GM21529 (cell line): Measurements from ENCODE around the gene PBXIP1.

Experiments used
- ATAC-seq: cut with Tn5 transposase; IDR thresholded peaks from one replicate; pipeline ENCODE4 v1.9.1; 2021; ENCODE audit not compliant: unreplicated experiment

Gene PBXIP1, protein sequence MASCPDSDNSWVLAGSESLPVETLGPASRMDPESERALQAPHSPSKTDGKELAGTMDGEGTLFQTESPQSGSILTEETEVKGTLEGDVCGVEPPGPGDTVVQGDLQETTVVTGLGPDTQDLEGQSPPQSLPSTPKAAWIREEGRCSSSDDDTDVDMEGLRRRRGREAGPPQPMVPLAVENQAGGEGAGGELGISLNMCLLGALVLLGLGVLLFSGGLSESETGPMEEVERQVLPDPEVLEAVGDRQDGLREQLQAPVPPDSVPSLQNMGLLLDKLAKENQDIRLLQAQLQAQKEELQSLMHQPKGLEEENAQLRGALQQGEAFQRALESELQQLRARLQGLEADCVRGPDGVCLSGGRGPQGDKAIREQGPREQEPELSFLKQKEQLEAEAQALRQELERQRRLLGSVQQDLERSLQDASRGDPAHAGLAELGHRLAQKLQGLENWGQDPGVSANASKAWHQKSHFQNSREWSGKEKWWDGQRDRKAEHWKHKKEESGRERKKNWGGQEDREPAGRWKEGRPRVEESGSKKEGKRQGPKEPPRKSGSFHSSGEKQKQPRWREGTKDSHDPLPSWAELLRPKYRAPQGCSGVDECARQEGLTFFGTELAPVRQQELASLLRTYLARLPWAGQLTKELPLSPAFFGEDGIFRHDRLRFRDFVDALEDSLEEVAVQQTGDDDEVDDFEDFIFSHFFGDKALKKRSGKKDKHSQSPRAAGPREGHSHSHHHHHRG

DNA sequence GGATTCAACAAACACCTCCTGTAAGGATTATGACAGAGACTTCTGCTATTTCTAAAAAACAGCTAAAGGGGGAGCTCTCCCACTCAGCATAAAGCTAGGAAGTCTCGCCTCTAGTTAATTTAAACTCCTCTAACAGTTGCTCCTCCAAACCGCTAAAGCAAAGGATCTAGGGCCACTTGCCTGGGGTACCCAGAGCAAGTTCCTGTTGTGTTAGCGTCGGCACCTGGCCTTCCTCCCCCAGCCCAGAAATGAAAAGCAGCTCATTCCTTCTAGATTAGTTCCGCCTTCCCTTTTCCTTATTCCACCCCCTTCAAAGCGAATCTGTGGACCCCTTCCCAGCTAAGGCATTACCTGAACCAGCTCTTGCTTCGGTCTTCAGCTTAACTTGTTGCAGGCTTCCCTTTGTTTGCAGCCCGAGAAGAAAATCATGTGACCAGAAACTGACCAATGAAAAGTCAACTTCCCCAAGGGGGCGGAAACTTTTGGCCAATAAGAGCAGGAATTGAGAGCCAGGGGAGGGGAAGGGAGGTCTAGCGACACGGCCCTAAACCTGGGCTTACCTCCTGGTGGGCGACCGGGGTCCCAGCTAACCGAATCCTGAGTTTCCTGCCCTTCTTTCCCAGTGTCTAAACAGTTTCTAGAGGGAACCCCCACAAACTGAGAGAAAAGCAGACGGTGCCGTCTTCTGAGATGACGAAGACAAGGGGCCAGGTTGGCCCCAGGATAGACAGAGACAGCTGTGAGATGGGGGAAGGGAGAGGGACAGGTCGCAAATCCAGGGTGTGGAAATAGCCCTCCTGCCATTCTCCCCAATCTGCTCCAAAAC, at the start of gene PBXIP1:
Gene PBXIP1 (minus strand): TSS at position 382 of the 826 bp plus-strand sequence. CDS start 2,378 bp downstream, outside the sequence.
- peak; percentile 68 for ATAC-seq

DNA sequence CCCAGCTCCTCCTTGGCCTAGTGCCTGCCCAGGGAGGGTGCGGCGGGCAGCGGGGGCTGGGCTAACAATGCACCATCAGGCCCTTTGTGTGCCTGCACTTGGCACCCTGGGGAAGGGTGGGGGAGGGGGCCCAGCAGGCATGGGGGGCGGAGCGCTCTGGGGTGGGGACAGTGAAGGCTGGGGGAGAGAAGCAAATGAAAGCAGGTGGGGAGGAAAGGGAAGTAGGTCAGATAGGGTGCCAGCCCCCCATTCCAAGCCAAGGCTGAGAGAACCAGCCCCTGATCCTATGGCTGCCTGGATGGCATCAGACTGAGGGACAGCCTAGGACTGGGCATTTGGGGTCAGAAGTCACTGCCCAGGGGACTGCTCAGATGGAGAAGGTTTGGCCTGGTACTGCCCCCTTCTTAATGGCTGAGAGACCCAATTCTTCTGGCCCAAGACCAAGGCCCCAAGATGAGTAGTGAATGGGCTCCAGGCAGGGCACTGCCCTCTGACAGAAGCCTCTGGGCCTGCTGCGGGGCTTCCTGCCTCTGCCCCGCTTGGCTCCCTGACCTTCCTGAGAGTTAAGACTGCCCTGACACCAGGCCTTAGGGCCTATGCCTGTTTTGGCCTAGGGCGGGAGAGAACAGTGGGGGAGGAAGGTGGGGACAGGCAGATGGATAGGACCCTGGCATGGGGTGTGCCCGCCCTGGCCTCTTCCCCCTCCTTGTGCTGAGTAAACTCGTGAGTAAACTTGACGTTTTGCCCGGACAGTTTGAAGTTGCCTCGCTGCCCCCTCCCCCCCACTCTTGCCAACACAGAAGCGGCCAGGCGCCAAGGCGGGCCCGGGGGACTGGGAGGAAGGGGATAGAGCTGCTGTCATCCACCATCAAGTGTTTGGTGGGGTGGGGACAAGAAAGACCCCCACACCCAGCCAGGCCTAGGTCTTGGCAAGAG, 49.4 kb upstream of the PBXIP1 start:
- ATAC-seq: no peak

DNA sequence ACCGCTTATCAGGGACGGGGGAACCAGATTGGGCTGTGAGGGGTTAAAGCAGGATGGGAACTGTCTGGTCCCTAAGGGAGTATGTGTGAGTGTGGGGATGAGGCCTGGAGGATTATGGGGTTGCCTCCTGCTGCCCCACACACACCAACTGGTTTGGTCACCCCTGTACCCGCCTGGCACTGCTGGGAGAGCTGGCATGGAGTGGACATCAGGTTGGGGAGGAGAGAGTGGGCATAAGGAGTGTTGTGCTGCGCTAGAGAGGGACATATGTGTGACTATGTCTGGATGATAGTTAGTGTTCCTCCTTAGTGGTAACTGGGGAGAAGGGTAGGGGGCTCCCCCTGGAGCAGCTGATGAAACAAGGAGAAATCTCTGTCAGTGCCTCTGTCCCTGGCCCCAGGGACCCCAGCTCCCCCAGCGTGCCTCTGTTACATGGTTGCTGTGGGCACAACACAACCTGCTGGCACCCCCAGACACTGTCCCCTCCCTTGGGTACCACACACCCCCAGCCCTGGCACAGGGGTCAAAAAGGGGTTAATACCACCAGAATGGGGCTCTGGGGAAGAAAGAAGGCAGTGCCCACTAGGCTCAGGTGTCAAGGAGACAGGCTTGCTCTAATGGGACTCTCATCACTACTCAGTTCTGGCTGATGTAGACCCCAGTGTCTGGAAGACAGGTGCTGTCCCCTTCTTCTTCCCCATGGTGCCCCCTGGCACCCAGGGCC, 48.6 kb upstream of the PBXIP1 start:
- ATAC-seq: no peak

DNA sequence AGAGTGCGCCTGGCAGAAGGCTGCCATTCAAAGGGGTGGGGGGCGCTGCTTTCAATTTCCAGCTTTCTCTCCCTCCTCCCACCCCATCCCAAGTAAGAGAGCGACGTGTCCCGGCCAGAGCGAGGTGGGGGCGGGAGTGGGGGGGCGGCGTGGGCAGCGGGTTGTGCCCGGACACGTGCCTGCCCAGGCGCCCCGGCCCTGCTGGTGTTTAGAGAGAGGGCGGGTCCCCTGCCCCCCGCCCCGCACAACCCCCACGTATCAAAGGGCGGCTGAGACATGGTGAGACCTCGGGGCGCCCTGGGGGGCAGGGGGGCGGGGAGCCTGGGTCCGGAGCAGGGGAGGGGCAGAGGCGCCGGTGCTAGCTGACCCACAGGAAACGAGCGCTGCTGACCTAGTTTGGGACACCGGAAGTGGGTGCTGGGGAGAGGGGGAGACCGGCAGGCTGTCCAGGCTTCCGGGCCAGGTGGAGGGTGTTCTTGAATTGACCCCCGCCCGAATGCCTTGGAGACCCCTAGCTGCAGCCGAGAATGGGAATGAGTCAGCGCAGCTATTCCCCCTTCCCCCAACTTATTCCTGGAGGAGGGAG, 48.0 kb upstream of the PBXIP1 start:
- ATAC-seq: no peak

DNA sequence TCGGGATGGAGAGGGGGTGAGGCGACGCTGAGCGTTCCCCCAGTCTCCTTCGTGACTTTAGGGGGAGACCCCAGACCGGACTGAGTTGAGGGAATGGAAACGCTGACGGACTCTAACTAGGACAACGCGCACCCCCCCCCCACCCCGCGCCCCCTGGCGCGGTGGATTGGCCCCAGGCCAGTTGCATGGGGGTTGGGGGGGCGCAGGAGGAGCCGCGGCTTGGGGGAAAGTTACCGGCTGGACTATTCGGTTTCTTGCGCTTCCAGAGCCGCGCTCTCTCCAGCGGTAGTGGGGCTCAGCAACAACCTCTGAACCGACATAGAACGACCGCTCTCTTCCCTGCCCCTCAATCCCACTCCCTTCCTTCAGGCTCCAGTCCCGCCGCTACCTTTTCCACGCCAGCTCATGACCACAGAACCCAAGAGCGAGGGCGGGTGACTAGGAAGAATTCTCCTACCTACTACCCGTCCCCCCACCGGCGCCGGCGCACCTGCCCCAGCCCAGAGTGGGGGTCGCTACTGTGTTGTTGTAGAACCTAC, 47.4 kb upstream of the PBXIP1 start:
- no peak for ATAC-seq

DNA sequence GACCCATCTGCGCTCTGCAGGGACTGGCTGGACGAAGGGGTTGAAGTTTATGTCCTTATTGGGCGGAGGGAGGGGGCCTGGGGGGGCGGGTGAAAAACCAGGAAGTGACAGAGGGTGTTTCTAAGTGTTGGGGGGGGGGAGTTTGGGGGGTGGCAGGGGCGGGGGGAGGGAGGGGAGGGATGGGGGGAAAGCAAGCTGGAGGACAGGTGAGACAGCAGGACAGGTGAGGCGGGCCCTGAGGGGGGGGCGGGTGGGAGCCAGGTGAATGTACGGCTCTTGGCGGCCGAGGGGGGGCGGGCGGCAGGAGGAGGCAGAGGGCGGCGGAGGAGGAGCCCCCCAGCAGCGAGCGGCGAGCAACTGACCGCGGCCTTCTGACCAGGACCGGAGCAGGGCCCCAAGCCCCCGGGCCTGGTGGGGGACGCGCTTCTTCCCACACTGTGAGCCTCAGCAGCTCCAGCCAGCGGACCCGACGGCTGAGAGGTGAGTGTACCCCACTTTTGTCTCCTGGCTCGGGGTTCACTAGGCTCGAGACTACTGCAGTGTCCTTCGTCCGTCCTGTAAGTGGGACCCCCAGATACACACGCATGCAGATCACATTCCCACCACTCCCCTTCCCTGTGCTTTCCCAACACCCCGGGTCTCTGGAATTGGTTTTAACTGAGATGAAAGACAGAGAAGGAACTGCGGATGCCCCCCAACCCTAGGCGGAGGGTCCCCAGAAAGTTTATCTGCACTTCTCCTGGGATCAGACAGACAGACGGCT, 46.7 kb upstream of the PBXIP1 start, which contains the start of gene ZBTB7B:
Gene ZBTB7B (plus strand): TSS at position 339 of the 763 bp plus-strand sequence. CDS start 11,859 bp downstream, outside the sequence.
- ATAC-seq: no peak

DNA sequence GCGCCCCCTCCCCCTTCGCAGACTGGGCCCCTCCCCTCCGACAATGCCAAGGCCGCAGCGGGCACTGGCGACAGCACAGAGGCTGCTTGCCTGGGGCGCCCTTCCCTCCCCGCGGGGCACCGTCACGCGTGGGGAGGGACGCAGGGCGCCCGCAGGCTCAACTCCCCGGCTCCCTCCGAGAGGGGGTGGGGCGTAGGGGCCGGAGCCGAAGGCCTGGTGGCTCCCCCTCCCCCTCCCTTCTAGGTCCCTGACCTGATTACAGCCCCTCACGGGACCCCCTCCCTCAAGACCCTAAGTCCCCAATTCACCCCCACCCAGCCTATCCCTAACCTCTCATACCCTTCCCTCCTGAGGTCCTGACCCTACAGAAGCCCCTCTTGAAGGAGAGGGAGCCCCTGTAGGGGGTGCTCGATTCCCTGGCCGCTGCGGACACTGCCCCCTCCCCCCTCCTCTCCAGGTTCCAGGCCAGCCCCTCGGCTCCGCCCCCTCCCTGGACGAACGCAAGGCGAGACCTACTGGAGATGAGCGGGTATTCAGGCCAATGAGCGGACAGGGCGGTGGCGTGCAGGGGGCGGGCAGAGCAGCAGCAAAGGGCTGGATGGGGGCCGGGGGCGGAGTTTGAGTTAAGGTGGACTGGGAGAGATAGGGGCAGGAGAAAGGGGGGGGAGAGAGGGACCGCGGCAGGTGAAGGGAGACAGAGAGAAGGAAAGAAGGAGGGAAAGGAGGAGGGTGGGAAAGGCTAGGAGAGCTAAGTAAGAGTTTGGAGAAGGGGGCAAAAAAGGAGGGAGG, 46.0 kb upstream of the PBXIP1 start:
- peak; percentile 48 for ATAC-seq

DNA sequence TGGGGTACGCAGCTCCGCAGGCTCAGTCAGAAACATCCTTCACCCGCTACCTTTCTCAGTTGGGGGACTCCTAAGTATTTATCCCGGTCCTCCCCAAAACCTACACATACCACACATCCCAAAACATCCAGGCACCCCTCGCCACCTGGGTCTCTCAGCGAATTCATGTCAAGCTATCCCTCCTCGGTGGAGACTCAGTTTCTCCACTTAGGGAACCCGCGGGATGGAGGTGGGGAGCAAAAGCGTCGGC, 45.5 kb upstream of the PBXIP1 start:
- ATAC-seq: no peak

DNA sequence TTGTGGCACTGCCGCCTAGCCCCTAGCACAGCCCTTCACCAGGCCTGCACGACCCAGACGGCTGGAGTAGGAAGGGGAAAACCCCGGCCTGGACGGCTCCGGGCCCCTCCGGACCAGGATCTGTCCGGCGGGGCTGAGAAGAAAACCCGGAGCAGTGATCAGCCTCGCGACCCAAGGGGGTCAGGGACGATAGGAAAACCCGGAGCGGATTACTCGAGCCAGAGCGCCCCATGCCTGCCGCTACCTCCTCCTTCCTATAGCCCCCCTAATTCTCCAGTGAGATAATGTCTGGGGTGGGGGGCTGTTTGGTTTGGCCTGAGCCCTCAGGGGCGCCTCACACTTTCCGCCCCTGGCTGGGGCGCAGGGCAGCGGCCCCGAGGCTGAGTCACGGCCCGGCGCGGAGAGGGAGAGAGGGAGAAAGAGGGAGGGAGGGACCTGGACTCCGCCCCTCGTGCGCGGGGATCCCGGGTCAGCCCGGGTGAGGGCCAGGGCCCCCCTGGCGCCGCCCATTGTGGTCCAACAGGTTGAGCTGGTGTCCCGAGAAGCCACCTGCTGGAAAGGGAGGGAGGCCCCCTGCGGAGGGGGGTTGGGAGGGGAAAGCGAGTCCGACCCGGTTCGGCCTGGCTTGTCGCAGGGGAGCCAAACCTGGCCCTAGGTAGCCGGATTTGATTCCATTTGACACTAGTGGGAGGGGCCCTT, 45.0 kb upstream of the PBXIP1 start:
- ATAC-seq: peak; percentile 36

DNA sequence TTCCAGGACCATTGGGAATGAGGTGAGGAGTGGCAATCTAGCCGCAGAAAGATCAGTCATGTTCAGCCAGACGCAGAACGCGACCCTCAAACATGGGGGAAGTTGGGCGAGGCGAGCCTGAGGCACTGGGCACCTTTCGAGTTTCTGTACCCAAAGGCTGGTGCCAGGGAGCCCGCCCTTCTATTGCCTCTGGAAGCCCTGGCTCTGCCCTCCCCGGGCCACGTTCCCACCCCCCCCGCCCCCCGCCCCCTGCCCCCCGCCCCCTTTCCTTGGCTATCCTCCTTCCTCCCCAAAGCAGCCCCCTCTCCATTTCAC, 44.5 kb upstream of the PBXIP1 start:
- no peak for ATAC-seq

DNA sequence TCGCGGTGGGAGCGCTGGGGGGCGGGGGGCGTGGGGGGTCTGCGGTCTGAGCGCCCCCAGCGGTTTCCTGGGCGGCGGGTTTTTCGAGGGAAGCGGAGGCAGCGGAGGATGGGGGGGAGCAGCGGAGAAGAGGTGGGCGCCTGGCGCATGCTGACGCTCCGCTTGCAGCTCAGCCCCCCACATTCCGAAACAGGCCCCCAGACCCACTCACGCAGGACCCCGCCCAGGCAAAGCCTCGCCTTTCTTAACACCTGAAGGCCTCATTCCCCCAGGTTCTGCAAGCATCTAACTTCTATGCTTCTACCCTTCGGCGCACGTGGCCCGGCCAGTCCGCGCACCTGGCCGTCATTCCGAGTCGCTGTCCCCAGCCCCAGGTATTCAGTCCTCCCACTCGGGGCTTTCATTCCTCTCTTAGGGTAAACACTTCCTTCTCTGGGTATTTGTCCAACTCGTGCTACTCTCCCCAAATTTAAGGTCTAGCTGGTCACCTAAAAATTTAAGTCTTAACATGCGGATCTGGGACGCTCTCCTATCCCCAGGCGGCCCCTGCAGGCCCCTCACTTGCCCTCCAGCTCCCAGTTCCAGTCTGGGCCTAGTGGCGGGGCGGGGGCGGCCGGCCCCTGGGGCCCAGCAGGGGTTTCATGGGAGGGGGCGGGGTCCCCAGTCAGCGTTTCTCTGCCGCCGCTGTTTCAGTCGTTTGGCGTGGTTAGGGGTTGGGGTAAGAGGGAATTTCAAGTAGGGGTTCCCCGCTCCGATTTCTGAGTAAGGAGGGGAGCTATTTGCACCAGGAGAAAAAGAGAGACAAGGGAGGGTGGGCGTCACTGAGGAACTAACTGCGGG, 43.9 kb upstream of the PBXIP1 start:
- ATAC-seq: no peak

DNA sequence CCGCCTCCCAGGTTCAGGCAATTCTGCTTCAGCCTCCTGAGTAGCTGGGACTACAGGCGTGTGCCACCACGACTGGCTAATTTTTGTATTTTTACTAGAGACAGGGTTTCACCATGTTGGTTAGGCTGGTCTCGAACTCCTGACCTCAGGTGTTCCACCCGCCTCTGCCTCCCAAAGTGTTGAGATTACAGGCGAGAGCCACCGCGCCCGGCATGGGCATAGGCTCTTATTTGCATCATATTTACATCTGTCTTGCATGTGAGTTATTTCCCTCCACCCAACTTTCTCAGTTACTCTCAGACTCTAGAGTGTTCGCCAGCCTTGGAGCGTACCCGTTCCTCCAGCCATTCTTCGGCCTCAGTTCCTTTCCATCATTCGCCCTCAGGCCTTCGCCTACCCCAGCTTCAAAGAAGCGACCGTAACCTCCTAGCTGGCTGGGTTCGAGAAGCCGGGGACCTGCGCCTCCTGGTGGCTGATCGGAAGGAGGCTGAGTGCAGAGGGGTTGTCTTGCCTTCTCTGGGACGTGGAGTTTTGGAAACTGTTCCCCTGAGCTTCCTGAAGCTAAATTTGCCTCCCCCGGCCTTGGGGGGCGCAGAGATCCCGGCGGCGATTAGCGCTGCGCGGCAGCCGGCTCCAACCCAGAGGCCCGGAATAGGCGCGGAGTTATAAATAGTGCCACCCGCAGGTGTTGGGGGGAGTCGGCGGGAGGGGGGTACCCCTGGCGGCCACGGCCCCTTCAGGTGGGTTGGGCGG, 43.1 kb upstream of the PBXIP1 start:
- no peak for ATAC-seq

DNA sequence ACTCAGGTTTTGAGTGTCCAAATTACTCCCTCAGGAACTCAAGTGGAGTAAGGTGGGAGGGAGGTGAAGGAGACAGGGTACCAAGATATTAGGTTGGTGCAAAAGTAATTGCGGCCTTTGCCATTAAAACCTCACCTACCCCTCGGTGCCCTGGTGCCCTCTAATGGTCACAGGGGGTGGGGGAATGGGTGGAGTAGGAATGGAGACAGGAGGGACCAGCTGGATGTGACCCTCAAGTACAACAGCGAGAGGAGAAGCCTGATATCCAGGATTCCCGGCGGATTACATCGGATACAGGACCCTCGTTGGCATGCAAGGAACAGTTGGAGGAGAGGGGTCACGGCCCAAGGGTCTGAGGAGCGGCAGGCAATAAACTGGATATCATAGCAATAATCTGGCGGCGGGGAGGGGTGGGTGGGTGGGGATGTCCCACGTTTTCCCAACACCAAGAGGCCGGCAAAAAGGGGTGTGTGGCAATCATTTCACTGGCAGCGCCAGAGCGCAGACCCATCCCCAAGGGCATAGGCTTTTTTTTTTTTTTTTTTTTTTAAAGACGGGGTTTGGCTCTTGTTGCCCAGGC, 42.4 kb upstream of the PBXIP1 start:
- no peak for ATAC-seq

DNA sequence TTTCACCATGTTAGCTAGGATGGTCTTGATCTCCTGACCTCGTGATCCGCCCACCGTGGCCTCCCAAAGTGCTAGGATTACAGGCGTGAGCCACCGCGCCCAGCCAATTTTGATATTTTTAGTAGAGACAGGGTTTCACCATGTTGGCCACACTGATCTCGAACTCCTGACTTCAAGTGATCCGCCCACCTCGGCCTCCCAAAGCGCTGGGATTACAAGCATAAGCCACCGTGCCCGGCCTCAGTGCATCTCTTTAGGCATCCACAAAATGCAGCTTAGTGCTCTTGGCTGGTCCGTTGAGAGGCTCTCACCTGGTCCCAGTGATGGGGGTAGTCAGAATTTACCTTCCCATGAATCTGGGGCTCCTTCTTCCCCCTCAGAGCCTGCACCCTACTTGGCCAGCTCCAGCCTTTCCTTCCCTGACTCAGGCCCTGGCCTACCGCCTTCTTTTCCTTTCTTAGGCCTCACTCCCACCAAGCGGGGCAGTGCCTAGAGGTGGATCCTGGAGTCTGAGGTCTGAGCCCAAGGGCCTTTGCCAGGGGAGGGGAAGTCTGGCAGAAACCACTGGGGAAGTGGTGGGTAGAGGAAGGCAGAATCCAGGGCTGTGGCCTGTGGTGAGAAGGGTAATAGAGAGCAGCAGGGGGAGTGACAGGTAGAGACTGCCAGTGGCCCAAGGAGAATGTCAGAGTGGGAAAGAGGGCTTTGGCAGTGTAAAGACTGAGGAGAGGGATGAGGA, 41.2 kb upstream of the PBXIP1 start:
- ATAC-seq: no peak
